SK-N-SH (cell line): ENCODE results near the gene LHPP.

Experiments used
- CTCF ChIP-seq: fragments of 200-600 bp; sonication (generic); IDR thresholded peaks from 2 replicates; pipeline ENCODE4 v1.6.1; 2017; ENCODE audit warnings: antibody characterized with exemption, mild to moderate bottlenecking, moderate library complexity
- MAX ChIP-seq: IDR thresholded peaks from 2 replicates; pipeline ENCODE4 v1.4.0; 2012; ENCODE audit warnings: low read depth
- PBX3 ChIP-seq: IDR thresholded peaks from 2 replicates; pipeline ENCODE4; 2012
- POLR2AphosphoS5 ChIP-seq: IDR thresholded peaks from 2 replicates; pipeline ENCODE4 v1.6.1; 2012; ENCODE audit warnings: low read depth, low read length
- SIN3A ChIP-seq: IDR thresholded peaks from 2 replicates; pipeline ENCODE4 v1.6.1; 2012; ENCODE audit warnings: low read depth, mild to moderate bottlenecking, low read length, moderate library complexity, borderline replicate concordance
- TCF12 ChIP-seq: IDR thresholded peaks from 2 replicates; pipeline ENCODE4 v1.4.0; 2012
- TEAD4 ChIP-seq: IDR thresholded peaks from 2 replicates; pipeline ENCODE4 v1.4.0; 2012; ENCODE audit warnings: mild to moderate bottlenecking, borderline replicate concordance; ENCODE audit not compliant: insufficient read depth

- no peak for TF ChIP-seq TEAD4
- no peak for TF ChIP-seq TCF12
- no peak for TF ChIP-seq CTCF
- no peak for TF ChIP-seq SIN3A
- TF ChIP-seq POLR2AphosphoS5, result no peak
- TF ChIP-seq MAX, result no peak
- no peak for TF ChIP-seq PBX3
Observed at GRCh38 chr10:124557167-124557566, 95.5 kb downstream of the LHPP start.
